ENCODE data around the gene AXIN1. TPM values are rescaled to one million over a fixed set of nuclear protein-coding genes. Genes with fewer than 3 reads are reported as not detected.

Gene AXIN1
- total RNA-seq, 1 experiment from 2014 or later: 26.9 TPM

DNA sequence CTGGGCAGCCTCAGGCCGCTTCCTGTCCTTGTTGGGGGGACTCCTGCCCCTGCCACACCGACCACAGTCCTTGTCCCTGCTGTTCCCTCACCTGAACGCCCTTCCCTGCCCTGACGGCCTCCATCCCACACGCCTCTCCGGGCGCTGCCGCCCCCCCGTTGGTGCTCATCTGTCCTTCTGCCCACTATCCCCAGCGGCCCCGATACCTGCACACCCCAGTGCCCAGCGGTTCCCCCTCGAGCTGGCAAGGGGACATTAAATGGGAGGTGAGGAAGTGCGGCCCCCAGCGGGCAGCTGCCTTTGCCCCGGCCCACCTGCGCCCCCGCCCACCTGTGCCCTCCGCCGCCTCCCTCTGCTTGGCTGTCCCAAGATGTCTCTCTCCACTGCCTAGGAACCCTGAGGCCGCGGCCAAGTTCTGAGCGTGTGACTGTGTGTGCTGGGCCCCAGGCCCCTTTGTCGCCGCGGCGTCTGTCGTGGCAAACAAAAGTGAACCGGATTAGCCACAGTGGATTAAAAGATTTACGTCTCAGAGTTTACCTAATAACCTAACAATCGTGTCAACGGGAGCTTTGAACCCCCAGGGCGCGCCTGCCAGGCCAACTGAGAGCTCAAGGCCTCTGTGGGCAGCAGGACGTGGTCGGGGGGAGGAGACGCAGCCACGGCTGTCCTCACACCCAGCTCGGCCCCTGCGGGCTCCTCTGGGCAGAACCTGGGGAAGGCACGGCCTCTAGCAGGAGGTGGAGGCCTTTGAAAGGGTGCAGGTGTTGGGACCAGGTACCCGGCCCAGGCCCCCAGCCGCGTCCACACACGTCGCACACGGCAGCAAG lies 7.6 kb upstream of the AXIN1 start:
- no peaks in the 10 kb centered on the region for H4K20me1 ChIP-seq (ENCODE audit: low read length)
- no peaks in the 10 kb centered on the region for H3K9me3 ChIP-seq (ENCODE audit: low read length)
- H3K27ac ChIP-seq (ENCODE audit: low read length): no peak overlapping the region
- H3K79me2 ChIP-seq (ENCODE audit: low read length): no peaks in the 10 kb centered on the region
- no peak for TF ChIP-seq EZH2phosphoT487 (IDR thresholded peaks at IDR 0.05; ENCODE audit: borderline replicate concordance, low read length)
- no peaks in the 10 kb centered on the region for H3F3A ChIP-seq (ENCODE audit: low read length, unreplicated experiment)
- no TSS peak for BruUV-seq (replicated peaks)
- no peaks in the 10 kb centered on the region for H3K9me2 ChIP-seq (replicated peaks; ENCODE audit: low read length)
- H2AFZ ChIP-seq (ENCODE audit: low read length): no peak overlapping the region
- H3K4me3 ChIP-seq (ENCODE audit: low read length): no peak overlapping the region
- CTCF ChIA-PET: no interaction called here
- no peaks in the 10 kb centered on the region for H3K27me3 ChIP-seq (ENCODE audit: low read length)
- peaks cover 2% of the 10 kb centered on the region; the same call in 1 of the 2 replicates for H3K4me1 ChIP-seq (ENCODE audit: insufficient read depth, low read length)
- no peaks in the 10 kb centered on the region for H3K36me3 ChIP-seq (ENCODE audit: low read depth, low read length)
- DNase-seq: no peak
- POLR2A ChIA-PET (ENCODE audit: unreplicated experiment): no interaction called here
- no peak for ATAC-seq
- intact Hi-C loops (cut with micrococcal nuclease): no loop called here
- H3K4me2 ChIP-seq (ENCODE audit: low read length): no peak overlapping the region
- H3K9ac ChIP-seq (ENCODE audit: low read length): no peak overlapping the region

DNA sequence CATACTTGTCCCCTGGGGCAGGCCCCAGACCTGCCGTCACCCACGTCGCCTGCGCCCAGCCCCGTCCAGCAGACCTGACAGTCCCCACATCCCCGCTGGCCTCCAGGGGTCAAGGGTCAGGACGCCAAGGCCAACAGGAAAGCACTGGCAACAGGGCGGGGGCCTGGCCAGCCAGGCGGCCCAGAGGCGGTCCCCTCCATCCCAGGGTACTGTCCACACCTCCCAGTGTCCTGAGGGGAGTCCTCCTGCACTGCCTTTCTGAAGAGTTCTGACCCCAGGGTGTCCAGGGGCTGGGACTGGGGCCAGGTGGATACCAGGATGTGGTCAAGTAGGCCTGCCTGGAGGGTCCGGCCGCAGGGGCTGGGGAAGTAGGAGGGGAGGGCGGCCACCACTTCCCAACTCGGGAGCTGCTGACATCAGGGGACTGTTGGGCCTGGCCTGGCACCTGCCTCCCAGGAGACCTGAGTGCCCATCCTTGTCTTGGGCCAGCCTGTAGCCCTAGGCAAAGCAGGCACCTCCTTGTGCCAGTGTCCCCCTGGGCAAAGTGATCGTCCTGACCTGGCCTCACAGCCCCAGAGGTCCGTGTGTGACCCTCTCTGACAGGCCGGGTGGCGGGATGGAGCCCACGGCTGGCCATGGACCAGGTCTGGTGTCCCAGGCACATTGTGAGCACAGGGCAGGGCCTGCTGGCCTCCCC lies 6.7 kb upstream of the AXIN1 start:
- intact Hi-C loops (cut with micrococcal nuclease): no loop called here
- DNase-seq: no peak
- Histone ChIP-seq H4K20me1 (ENCODE audit: low read length) (no peaks in the 10 kb centered on the region), H3K9me3 (ENCODE audit: low read length) (no peaks in the 10 kb centered on the region), H3K9me2 (replicated peaks; ENCODE audit: low read length) (no peaks in the 10 kb centered on the region), H3K4me1 (ENCODE audit: insufficient read depth, low read length) (peaks cover 2% of the 10 kb centered on the region; the same call in 1 of the 2 replicates), H3F3A (ENCODE audit: low read length, unreplicated experiment) (no peaks in the 10 kb centered on the region), H3K36me3 (ENCODE audit: low read depth, low read length) (no peaks in the 10 kb centered on the region), H3K27ac (ENCODE audit: low read length) (no peak overlapping the region), H3K4me3 (ENCODE audit: low read length) (no peak overlapping the region), H3K79me2 (ENCODE audit: low read length) (no peaks in the 10 kb centered on the region), H2AFZ (ENCODE audit: low read length) (no peak overlapping the region), H3K4me2 (ENCODE audit: low read length) (no peak overlapping the region), H3K27me3 (ENCODE audit: low read length) (no peaks in the 10 kb centered on the region), H3K9ac (ENCODE audit: low read length) (no peak overlapping the region)
- POLR2A ChIA-PET (ENCODE audit: unreplicated experiment): no interaction called here
- TF ChIP-seq, protein P1, sequence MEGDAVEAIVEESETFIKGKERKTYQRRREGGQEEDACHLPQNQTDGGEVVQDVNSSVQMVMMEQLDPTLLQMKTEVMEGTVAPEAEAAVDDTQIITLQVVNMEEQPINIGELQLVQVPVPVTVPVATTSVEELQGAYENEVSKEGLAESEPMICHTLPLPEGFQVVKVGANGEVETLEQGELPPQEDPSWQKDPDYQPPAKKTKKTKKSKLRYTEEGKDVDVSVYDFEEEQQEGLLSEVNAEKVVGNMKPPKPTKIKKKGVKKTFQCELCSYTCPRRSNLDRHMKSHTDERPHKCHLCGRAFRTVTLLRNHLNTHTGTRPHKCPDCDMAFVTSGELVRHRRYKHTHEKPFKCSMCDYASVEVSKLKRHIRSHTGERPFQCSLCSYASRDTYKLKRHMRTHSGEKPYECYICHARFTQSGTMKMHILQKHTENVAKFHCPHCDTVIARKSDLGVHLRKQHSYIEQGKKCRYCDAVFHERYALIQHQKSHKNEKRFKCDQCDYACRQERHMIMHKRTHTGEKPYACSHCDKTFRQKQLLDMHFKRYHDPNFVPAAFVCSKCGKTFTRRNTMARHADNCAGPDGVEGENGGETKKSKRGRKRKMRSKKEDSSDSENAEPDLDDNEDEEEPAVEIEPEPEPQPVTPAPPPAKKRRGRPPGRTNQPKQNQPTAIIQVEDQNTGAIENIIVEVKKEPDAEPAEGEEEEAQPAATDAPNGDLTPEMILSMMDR (conservative IDR thresholded peaks at IDR 0.05; ENCODE audit: low read depth, low read length): no peak
- no peak for TF ChIP-seq EZH2phosphoT487 (IDR thresholded peaks at IDR 0.05; ENCODE audit: borderline replicate concordance, low read length)
- TF ChIP-seq EZH2 (IDR thresholded peaks at IDR 0.05; ENCODE audit: low read length, unreplicated experiment): no peak
- BruUV-seq (replicated peaks): no TSS peak
- no peak for ATAC-seq
- CTCF ChIA-PET: no interaction called here

DNA sequence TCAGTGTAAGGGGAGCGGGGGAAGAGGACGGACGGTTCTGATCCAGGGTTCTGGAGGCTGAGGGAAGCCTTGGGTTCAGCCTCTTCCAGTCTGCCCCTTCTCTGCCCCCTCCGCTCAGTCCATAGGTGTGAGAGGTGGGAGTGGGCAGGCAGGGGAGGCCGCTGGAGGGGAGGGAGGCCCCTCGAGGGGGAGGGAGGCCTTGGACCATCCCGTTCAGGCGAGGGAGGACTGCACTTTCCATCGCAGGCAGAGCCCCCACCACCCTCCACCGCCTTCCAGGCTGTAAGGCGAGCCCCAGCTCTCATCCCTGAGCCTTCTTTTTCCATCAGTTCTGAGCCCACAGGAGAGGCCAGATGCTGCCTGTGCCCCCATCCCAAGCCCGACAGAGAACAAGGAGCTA lies 4.2 kb upstream of the AXIN1 start:
- DNase-seq (no peak), ATAC-seq (no peak)
- Histone ChIP-seq H2AFZ (ENCODE audit: low read length) (no peak overlapping the region), H3K4me2 (ENCODE audit: low read length) (no peak overlapping the region), H3F3A (ENCODE audit: low read length, unreplicated experiment) (no peaks in the 10 kb centered on the region), H3K27me3 (ENCODE audit: low read length) (no peaks in the 10 kb centered on the region), H3K36me3 (ENCODE audit: low read depth, low read length) (no peaks in the 10 kb centered on the region), H3K9ac (ENCODE audit: low read length) (no peak overlapping the region), H3K9me3 (ENCODE audit: low read length) (no peaks in the 10 kb centered on the region), H3K9me2 (replicated peaks; ENCODE audit: low read length) (no peaks in the 10 kb centered on the region), H3K79me2 (ENCODE audit: low read length) (peaks cover 2% of the 10 kb centered on the region), H4K20me1 (ENCODE audit: low read length) (no peaks in the 10 kb centered on the region), H3K4me1 (ENCODE audit: insufficient read depth, low read length) (peaks cover 5% of the 10 kb centered on the region; the same call in 1 of the 2 replicates), H3K27ac (ENCODE audit: low read length) (no peak overlapping the region), H3K4me3 (ENCODE audit: low read length) (no peak overlapping the region)
- CTCF ChIA-PET: no interaction called here
- POLR2A ChIA-PET (ENCODE audit: unreplicated experiment): no interaction called here
- TF ChIP-seq, protein P1 (conservative IDR thresholded peaks at IDR 0.05; ENCODE audit: low read depth, low read length): no peak
- TF ChIP-seq EZH2 (IDR thresholded peaks at IDR 0.05; ENCODE audit: low read length, unreplicated experiment) (no peak), EZH2phosphoT487 (IDR thresholded peaks at IDR 0.05; ENCODE audit: borderline replicate concordance, low read length) (no peak)
- intact Hi-C loops (cut with micrococcal nuclease): no loop called here
- no TSS peak for BruUV-seq (replicated peaks)

Measured in PC-3 (cell line).